Mucosa of descending colon (tissue), 3 donors: ENCODE data around the gene CLEC2B. TPM values are rescaled to one million over a fixed set of nuclear protein-coding genes. Genes with fewer than 3 reads are reported as not detected.

Experiments used
- ATAC-seq: fragments of 200-7000 bp; cut with Tn5 transposase; one replicate; pipeline ENCODE4 v1.9.1; 2020; ENCODE audit warnings: mild to moderate bottlenecking, moderate library complexity
- DNase-seq, 3 donors: peaks; one replicate each; pipeline ENCODE4 v3.0.0-alpha.2; 2020
- H3K36me3 ChIP-seq: fragments of 200-600 bp; one replicate; pipeline ENCODE4 v1.8.0; 2021; ENCODE audit warnings: low read depth, mild to moderate bottlenecking
- H3K4me1 ChIP-seq: fragments of 200-600 bp; one replicate; pipeline ENCODE4 v1.8.0; 2021; ENCODE audit warnings: low read depth, mild to moderate bottlenecking
- H3K4me3 ChIP-seq: fragments of 200-600 bp; one replicate; pipeline ENCODE4 v1.8.0; 2021; ENCODE audit warnings: mild to moderate bottlenecking
- H3K9me3 ChIP-seq: fragments of 200-600 bp; one replicate; pipeline ENCODE4 v1.8.0; 2021; ENCODE audit warnings: mild to moderate bottlenecking
- CTCF ChIP-seq: fragments of 200-600 bp; IDR thresholded peaks from one replicate; pipeline ENCODE4 v1.8.0; 2022; ENCODE audit warnings: antibody characterized with exemption, mild to moderate bottlenecking
- intact Hi-C, 2 donors: fragments of 100-400 bp; cut with DNase I in 1 of 2; cut with micrococcal nuclease in 1 of 2; formaldehyde crosslinking; loops; one replicate each; pipeline versions ENCODE4 v1.11.0 to v1.11.1; 2022; cut with DNase I, micrococcal nuclease
- total RNA-seq, 3 donors: library from RNA; stranded (reverse); fragmentation: NEBNext Ultra II Directional in 2 of 3; extraction: Animal tissue kit (Norgen Biotek cat#: 25700) in 2 of 3; gene quantifications; one replicate each; pipeline versions ENCODE4 v1.2.1 to v1.2.4, GENCODE V29; 2021 to 2023
- donor health status: DM: no; HTN: no; CAD: no; lungs with moderate emphysema.
- donor health status: DM: no; HTN: no; CAD: no.
- donor health status: DM: no; HTN: yes; CAD: no.

The CLEC2B gene
- total RNA-seq, 3 donors from 2014 or later, result 3.5 to 7.3 (median 6.5) TPM

DNA sequence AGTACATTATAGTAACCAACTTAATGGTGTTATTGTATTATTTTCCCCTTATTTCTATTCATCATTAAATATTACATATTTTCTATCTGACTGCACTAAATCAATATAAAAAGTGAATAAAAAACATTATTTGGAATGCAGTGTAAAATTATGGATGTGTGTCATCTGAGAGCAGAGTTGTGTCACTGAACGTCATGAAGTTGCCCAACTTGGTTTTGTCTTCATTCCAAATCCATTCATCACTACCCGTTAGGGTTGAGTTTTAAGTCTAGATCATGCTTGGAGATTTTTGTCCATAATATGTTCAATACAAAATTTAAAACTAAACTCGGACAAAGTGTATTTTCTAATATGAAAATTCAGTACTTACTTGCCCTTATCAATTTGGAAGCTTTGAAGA is 25.7 kb downstream of the CLEC2B start:
- Histone ChIP-seq H3K36me3 (no peaks in the 10 kb centered on the region), H3K4me1 (no peaks in the 10 kb centered on the region), H3K4me3 (no peak overlapping the region), H3K9me3 (no peaks in the 10 kb centered on the region)
- TF ChIP-seq CTCF, result no peak
- intact Hi-C loops, result no loop called here
- DNase-seq (no peak), ATAC-seq (no peak)

- intact Hi-C loops, result no loop called here
- no peak for DNase-seq
- H3K36me3 ChIP-seq, result no peaks in the 10 kb centered on the region
- no peak overlapping the region for H3K4me3 ChIP-seq
- no peak for ATAC-seq
- H3K9me3 ChIP-seq, result no peaks in the 10 kb centered on the region
- no peaks in the 10 kb centered on the region for H3K4me1 ChIP-seq
- no peak for TF ChIP-seq CTCF
Observed at GRCh38 chr12:9831720-9832119, 37.4 kb downstream of the CLEC2B start.

GRCh38 chr12:9829982-9830381 is 39.2 kb downstream of the CLEC2B start:
- Histone ChIP-seq H3K4me3 (no peak overlapping the region), H3K36me3 (no peaks in the 10 kb centered on the region), H3K9me3 (no peaks in the 10 kb centered on the region), H3K4me1 (no peaks in the 10 kb centered on the region)
- TF ChIP-seq CTCF, result no peak
- intact Hi-C loops, result no loop called here
- no peak for ATAC-seq
- no peak for DNase-seq

GRCh38 chr12:9829483-9829882 is 39.7 kb downstream of the CLEC2B start:
- no peaks in the 10 kb centered on the region for H3K9me3 ChIP-seq
- H3K36me3 ChIP-seq, result no peaks in the 10 kb centered on the region
- TF ChIP-seq CTCF, result no peak
- H3K4me1 ChIP-seq, result no peaks in the 10 kb centered on the region
- intact Hi-C loops, result no loop called here
- DNase-seq (no peak), ATAC-seq (no peak)
- H3K4me3 ChIP-seq, result no peak overlapping the region

DNA sequence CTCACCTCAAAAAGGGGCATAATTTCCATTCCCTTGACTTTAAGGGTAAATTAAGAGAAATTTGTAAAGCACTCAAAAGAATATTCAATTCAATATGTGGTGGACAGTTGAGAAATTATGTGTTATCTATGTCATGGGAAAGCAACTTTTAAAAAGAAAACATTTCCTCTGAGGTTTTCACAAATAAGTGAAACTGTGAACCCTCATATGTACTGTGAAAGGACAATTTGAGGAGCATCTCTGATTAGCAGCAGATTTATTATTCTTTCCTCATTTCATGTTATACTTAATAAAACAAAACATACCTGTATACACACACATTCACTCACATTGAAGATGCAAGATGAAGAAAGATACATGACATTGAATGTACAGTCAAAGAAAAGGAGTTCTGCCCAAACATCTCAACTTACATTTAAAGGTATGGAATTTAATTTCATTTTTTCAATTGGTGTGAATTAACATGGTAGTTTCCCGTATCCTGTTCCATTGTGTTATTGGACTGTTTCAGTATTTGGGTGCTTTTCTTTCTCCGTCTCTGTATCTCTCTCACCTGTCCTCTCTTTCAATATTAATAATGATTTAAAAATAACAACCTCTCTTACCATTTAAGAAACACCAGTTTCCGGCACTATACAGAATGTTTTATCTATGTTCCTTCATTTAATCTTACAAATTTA is 41.8 kb downstream of the CLEC2B start, which contains the start of gene KLRF1:
Gene KLRF1, plus strand, starts transcription at position 273 of the 680 bp plus-strand sequence. Its CDS starts 64 bp downstream, at position 337.
- H3K36me3 ChIP-seq, result no peaks in the 10 kb centered on the region
- no peak within 1 kb of the TSS for H3K4me3 ChIP-seq
- no peak for ATAC-seq
- H3K9me3 ChIP-seq, result no peaks in the 10 kb centered on the region
- intact Hi-C loops, result no loop called here
- TF ChIP-seq CTCF, result no peak
- DNase-seq, result no peak
- no peaks in the 10 kb centered on the region for H3K4me1 ChIP-seq
